Thoracic aorta (tissue), 2 donors: Measurements from ENCODE around the gene CYBC1. TPM values are rescaled to one million over a fixed set of nuclear protein-coding genes. Genes with fewer than 3 reads are reported as not detected.
A peak's percentile ranks its signal among the peaks of the same experiment; 100 is the strongest.
"Not testable (repeated sequence)": the region's sequence is repeated elsewhere in the genome, so short reads cannot be mapped to it uniquely, and the experiment has no call there.

ENCODE experiments used
- ATAC-seq: fragments of 150-250 bp; one replicate; pipeline ENCODE4 v1.8.0; 2017; ENCODE audit warnings: low read depth; ENCODE audit not compliant: insufficient number of reproducible peaks, low FRiP score
- DNase-seq: peaks from one replicate; pipeline ENCODE4 v3.0.0-alpha.2; 2020; ENCODE audit warnings: low spot score
- H3K27ac ChIP-seq, 2 donors: fragments of 200-600 bp; sonication (generic); 1 replicate in 1 of 2; 2 replicates in 1 of 2; pipeline ENCODE4 v1.5.1; 2016; ENCODE audit warnings: mild to moderate bottlenecking in 2 of 2, moderate library complexity in 2 of 2
- H3K27me3 ChIP-seq: fragments of 200-600 bp; sonication (generic); replicated peaks from 2 replicates; pipeline ENCODE4 v1.6.0; 2016; ENCODE audit warnings: mild to moderate bottlenecking; ENCODE audit not compliant: insufficient read depth
- H3K36me3 ChIP-seq: fragments of 200-600 bp; sonication (generic); one replicate; pipeline ENCODE4 v1.5.1; 2016
- H3K4me1 ChIP-seq, 2 donors: fragments of 200-600 bp; sonication (generic); 1 replicate in 1 of 2; 2 replicates in 1 of 2; pipeline versions ENCODE4 v1.5.1 to v1.6.0; 2016; ENCODE audit warnings: low read depth in 2 of 2, mild to moderate bottlenecking in 1 of 2; ENCODE audit not compliant: control insufficient read depth in 1 of 2
- H3K4me3 ChIP-seq: fragments of 200-600 bp; sonication (generic); 2 replicates; pipeline ENCODE4 v1.5.1; 2016; ENCODE audit warnings: mild to moderate bottlenecking
- H3K9me3 ChIP-seq: fragments of 200-600 bp; sonication (generic); 2 replicates; pipeline ENCODE4 v1.5.1; 2016
- total RNA-seq, 2 donors: library from RNA; depleted of rRNA; stranded (reverse); fragments of >200 nt; gene quantifications; one replicate each; pipeline versions ENCODE4 v1.1.0 to v1.2.3, GENCODE V29; 2016
- TF ChIP-seq, protein P1 (sequence below): fragments of 200-600 bp; sonication (generic); IDR thresholded peaks from one replicate; pipeline ENCODE4 v1.5.1; 2019; ENCODE audit warnings: antibody characterized with exemption

The CYBC1 gene
- total RNA-seq, 2 donors from 2014 or later: 84.6 to 178 TPM

DNA sequence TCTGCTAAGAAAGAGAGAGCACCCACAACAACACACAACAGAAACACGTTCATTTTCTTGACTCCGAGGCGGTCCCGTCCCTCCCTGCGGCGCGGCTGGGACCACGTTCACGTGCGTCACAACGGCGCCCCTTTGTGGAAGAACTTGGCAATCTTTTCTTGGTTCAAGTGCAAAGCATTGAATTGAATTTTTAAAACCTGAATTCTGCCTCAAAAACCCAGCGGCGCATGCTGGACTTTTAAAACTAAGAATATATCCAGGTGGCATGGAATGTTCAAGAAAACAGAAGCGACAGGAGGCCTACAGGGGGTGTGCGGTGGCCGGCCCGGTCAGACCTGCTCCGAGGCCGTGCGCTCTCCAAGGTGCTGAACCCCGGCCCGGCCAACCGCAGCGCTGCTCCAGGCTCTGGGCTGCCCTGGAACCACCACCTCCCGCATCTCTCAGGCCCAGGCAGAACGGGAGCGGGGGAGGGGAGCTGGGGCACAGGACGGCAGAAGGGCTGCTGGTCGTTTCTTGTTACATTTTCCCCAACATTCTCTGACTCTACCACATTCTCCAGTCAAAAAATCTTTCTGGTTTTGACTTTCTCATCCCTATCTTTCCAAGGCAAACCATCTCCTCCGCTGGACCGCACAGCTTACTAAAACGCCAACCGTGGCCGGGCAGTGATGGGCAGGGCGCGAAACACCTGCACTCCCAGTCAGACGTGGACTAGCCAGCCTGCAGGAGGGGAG is 35.8 kb downstream of the CYBC1 start:
- DNase-seq (no peak), ATAC-seq (no peak)
- Histone ChIP-seq H3K4me1 (peaks cover 8 to 14% of the 10 kb centered on the region in 2 donors), H3K27ac (no peak overlapping the region), H3K36me3 (no peaks in the 10 kb centered on the region), H3K9me3 (no peaks in the 10 kb centered on the region), H3K27me3 (no peaks in the 10 kb centered on the region), H3K4me3 (peak overlapping the region; percentile 23)
- TF ChIP-seq, protein P1, sequence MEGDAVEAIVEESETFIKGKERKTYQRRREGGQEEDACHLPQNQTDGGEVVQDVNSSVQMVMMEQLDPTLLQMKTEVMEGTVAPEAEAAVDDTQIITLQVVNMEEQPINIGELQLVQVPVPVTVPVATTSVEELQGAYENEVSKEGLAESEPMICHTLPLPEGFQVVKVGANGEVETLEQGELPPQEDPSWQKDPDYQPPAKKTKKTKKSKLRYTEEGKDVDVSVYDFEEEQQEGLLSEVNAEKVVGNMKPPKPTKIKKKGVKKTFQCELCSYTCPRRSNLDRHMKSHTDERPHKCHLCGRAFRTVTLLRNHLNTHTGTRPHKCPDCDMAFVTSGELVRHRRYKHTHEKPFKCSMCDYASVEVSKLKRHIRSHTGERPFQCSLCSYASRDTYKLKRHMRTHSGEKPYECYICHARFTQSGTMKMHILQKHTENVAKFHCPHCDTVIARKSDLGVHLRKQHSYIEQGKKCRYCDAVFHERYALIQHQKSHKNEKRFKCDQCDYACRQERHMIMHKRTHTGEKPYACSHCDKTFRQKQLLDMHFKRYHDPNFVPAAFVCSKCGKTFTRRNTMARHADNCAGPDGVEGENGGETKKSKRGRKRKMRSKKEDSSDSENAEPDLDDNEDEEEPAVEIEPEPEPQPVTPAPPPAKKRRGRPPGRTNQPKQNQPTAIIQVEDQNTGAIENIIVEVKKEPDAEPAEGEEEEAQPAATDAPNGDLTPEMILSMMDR: peak; percentile 78

DNA sequence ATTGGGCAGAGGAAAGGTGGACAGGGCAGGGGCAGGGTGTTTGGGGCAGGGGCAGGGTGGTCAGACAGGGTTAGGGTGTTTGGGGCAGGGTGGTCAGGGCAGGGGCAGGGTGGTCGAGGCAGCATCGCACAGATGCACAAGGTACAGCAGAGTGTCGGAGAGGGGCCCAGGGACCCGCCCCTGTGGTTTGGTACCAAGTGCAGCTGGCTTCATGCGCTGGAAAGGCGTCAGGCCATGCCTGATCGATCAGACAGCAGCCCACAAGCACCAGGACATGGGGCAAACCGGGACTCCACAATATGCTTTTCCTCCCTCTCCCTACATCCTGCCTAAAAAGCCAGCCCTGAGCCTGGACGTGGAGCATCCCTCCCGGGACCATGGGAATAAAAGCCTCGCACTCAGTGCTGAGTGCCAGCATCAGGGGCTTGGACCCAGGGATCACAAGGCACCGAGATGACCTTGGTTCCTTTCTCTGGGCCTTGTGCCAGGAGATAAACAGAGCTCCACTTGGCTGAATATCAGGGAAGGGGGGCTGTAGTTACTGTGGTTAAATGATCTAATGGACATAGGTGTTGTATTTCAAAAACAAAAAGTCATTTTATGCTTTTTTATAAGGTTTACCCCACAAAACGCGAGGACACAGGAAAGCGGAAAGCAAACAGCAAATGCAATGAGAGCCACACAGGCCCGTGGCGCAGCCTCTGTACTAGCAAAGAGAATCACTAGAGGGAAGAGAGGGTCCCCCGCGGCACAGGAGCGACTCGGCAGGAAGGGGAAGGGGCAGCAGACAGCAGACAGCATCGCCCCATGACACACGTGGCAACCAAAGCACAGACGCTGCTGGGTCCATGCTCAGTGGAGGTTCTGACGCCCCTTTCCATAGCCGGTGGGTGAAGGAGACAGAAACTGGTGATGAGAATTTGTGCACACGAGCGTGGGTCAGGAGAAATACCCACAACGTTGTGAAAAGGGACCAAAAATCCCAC is 37.7 kb downstream of the CYBC1 start:
- ATAC-seq: no peak
- Histone ChIP-seq H3K36me3 (peaks cover 3% of the 10 kb centered on the region), H3K27me3 (no peaks in the 10 kb centered on the region), H3K4me1 (peaks cover 4% of the 10 kb centered on the region in 2 donors), H3K4me3 (no peak overlapping the region), H3K9me3 (no peaks in the 10 kb centered on the region), H3K27ac (no peak overlapping the region)
- DNase-seq: no peak
- TF ChIP-seq, protein P1: no peak

DNA sequence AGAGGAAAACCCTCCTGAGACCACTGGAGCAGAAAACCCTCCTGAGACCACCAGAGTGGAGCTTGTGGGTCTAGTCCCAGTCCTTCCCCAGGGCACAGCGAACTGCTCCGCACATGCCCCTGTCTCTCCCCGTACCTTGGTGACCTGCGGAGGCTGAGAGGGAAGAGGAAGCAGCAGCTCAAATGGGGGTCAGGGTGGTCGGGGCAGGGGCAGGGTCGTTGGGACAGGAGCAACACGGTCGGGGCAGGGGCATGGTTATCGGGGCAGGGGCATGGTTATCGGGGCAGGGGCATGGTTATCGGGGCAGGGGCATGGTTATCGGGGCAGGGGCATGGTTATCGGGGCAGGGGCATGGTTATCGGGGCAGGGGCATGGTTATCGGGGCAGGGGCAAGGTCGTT is 38.5 kb downstream of the CYBC1 start:
- H3K36me3 ChIP-seq, ATAC-seq, H3K4me1 ChIP-seq, H3K4me3 ChIP-seq, H3K27ac ChIP-seq, H3K27me3 ChIP-seq, H3K9me3 ChIP-seq, DNase-seq: not testable (repeated sequence)

DNA sequence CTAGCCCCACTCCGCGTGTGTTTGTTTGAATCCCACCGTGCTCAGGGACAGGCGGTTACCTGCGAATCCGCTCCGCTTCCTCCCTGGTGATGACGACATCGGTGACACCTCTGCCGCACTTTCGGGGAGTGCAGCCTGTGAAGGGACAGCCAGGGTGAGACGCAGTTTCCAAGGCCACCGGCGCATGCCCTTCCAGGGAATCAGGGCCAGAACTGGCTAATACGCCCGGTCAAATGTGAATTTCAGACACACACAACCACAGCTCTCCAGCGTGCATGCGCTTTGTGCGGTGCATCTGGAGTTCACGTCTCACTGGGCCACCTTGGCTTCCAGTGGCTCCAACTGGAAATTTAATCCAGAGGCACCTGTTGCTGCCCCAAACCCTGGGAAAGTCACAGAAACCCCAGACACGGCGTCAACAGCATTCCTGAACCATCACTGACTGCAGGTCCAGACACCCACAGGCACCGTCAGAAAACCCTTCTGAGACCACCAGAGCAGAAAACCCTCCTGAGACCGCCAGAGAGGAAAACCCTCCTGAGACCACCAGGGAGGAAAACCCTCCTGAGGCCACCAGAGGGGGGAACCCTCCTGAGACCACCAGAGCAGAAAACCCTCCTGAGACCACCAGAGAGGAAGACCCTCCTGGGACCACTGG is 39.0 kb downstream of the CYBC1 start:
- Histone ChIP-seq H3K9me3 (no peaks in the 10 kb centered on the region), H3K36me3 (peaks cover 3% of the 10 kb centered on the region), H3K27me3 (no peaks in the 10 kb centered on the region), H3K4me3 (no peak overlapping the region), H3K4me1 (no peaks in the 10 kb centered on the region), H3K27ac (no peak overlapping the region)
- DNase-seq (no peak), ATAC-seq (no peak)
- TF ChIP-seq, protein P1: no peak

DNA sequence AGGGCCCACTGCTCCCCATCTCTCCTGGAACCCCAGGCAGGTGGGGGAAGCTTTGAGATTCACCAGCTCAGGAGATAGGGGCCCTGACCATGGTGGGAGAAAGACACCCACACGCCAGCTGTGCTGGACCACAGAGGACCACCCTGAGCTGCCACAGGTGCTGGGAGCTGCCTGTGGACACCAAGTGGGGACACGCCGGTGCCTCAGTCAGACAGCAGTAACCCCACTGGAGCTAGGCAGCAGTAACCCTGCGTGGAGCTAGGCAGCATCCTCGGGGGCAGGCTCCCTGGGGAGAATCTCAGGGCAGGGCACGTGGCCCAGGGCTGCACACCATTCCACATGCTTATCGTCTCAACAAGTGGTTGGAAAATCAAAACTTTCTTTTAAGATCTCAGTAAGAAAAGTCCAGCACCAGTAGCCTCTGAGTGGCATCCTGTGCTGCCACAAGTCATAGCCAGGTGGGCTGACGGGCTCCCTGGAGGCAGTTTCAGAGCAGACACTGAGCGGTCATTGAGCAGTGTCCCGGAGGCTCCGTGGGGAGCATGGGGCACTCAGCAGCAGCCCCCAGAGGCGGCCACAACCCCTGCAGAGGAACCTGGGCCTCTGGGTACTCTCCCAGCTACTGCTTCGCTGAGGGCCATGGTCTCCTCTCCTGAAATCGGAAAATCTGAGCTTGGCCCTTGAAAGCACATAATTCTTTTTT is 40.4 kb downstream of the CYBC1 start:
- Histone ChIP-seq H3K27ac (no peak overlapping the region), H3K27me3 (no peaks in the 10 kb centered on the region), H3K4me1 (no peaks in the 10 kb centered on the region), H3K4me3 (no peak overlapping the region), H3K9me3 (no peaks in the 10 kb centered on the region), H3K36me3 (peaks cover 3% of the 10 kb centered on the region)
- TF ChIP-seq, protein P1: no peak
- no peak for DNase-seq
- ATAC-seq: no peak
